A549 (cell line): ENCODE data around the gene RCCD1. TPM values are rescaled to one million over a fixed set of nuclear protein-coding genes. Genes with fewer than 3 reads are reported as not detected.
A peak's percentile ranks its signal among the peaks of the same experiment; 100 is the strongest.

Experiments
- ATAC-seq, 2 experiments: fragments of 200-7000 bp in 1 of 2; fragments of >200 bp in 1 of 2; cut with Nextera tagmentation in 1 of 2; cut with Tn5 transposase in 1 of 2; 3 replicates each; pipeline versions ENCODE4 v1.8.0 to v1.9.1; 2018 to 2020; ENCODE audit warnings: mild to moderate bottlenecking in 1 of 2, moderate library complexity in 1 of 2
- CTCF ChIA-PET: fragments of 300-600 bp; sonication (Branson Sonifier 250); formaldehyde crosslinking; extraction: SDS; loops from one replicate; lab custom pipeline; 2021; ENCODE audit warnings: antibody characterized with exemption, inconsistent platforms; lab: Yijun Ruan, JAX
- POLR2A ChIA-PET: fragments of 350-600 bp; formaldehyde crosslinking; extraction: SDS; loops from one replicate; lab custom pipeline; 2021; ENCODE audit warnings: antibody characterized with exemption, inconsistent platforms; lab: Yijun Ruan, JAX
- DNase-seq, 2 experiments: peaks; one replicate each; pipeline versions ENCODE4 v3.0.0 to v3.0.0-alpha.2; 2011 to 2016; ENCODE audit warnings: low read depth in 1 of 2, low spot score in 1 of 2
- FAIRE-seq: peaks from 2 replicates; lab custom pipeline; 2011; peaks lifted over from hg19 to GRCh38; lab: Jason Lieb, UNC
- H3K27ac ChIP-seq, 2 experiments: fragments of >200 bp; sonication (Bioruptor Twin); formaldehyde crosslinking; 3 replicates each; pipeline ENCODE4 v1.5.1; 2016 to 2017
- H3K4me1 ChIP-seq: fragments of >200 bp; sonication (Bioruptor Twin); formaldehyde crosslinking; 3 replicates; pipeline ENCODE4 v1.6.1; 2016
- H3K4me2 ChIP-seq: fragments of >200 bp; sonication (Bioruptor Twin); formaldehyde crosslinking; 3 replicates; pipeline ENCODE4 v1.6.1; 2016
- H3K4me3 ChIP-seq: fragments of >200 bp; sonication (Bioruptor Twin); formaldehyde crosslinking; 3 replicates; pipeline ENCODE4 v1.5.1; 2016
- H3K9me3 ChIP-seq: fragments of >200 bp; sonication (Bioruptor Twin); formaldehyde crosslinking; 3 replicates; pipeline ENCODE4 v1.6.1; 2016
- CHD4 ChIP-seq: fragments of 200-600 bp; sonication (generic); IDR thresholded peaks from 2 replicates; pipeline ENCODE4 v1.6.1; 2016; ENCODE audit warnings: antibody characterized with exemption, mild to moderate bottlenecking, borderline replicate concordance
- EHMT2 ChIP-seq: fragments of 200-600 bp; sonication (generic); IDR thresholded peaks from 2 replicates; pipeline ENCODE4 v1.6.1; 2016; ENCODE audit warnings: antibody characterized with exemption, low read depth, mild to moderate bottlenecking, moderate library complexity
- ESRRA ChIP-seq: fragments of 150-350 bp; IDR thresholded peaks from 2 replicates; pipeline ENCODE4 v1.6.1; 2014; ENCODE audit warnings: mild to moderate bottlenecking, low read length, borderline replicate concordance
- FOSB ChIP-seq: fragments of 250-450 bp; sonication (Bioruptor Pico); IDR thresholded peaks from 2 replicates; pipeline ENCODE4 v1.5.0; 2020; ENCODE audit warnings: mild to moderate bottlenecking, moderate library complexity
- FOXS1 ChIP-seq: fragments of 250-450 bp; sonication (Bioruptor Pico); IDR thresholded peaks from 2 replicates; pipeline ENCODE4 v1.5.0; 2020; ENCODE audit warnings: mild to moderate bottlenecking, moderate library complexity
- GATA3 ChIP-seq: IDR thresholded peaks from 2 replicates; pipeline ENCODE4 v1.6.1; 2012; ENCODE audit warnings: borderline replicate concordance
- HOXA7 ChIP-seq: fragments of 250-450 bp; sonication (Bioruptor Pico); IDR thresholded peaks from 2 replicates; pipeline ENCODE4 v1.5.0; 2020; ENCODE audit warnings: mild to moderate bottlenecking, moderate library complexity
- HOXB13 ChIP-seq: fragments of 250-450 bp; sonication (Bioruptor Pico); IDR thresholded peaks from 2 replicates; pipeline ENCODE4 v1.5.0; 2020; ENCODE audit warnings: low read depth, mild to moderate bottlenecking, moderate library complexity
- JUN ChIP-seq, 2 experiments: fragments of >200 bp; sonication (Bioruptor Twin); formaldehyde crosslinking; IDR thresholded peaks; 2 replicates in 1 of 2; 3 replicates in 1 of 2; pipeline ENCODE4 v1.6.1; 2016 to 2017
- JUNB ChIP-seq: fragments of >200 bp; sonication (Bioruptor Twin); formaldehyde crosslinking; IDR thresholded peaks from 2 replicates; pipeline ENCODE4 v1.6.1; 2016
- KDM1A ChIP-seq: fragments of 200-600 bp; sonication (generic); IDR thresholded peaks from 2 replicates; pipeline ENCODE4 v1.6.1; 2016; ENCODE audit warnings: low read depth, mild to moderate bottlenecking
- MAFK ChIP-seq: fragments of 450-650 bp; IDR thresholded peaks from 2 replicates; pipeline ENCODE4 v1.6.1; 2014; ENCODE audit not compliant: partially characterized antibody
- MAZ ChIP-seq: fragments of 150-350 bp; IDR thresholded peaks from 2 replicates; pipeline ENCODE4 v1.6.1; 2014; ENCODE audit warnings: antibody characterized with exemption, low read depth, low read length, borderline replicate concordance
- NFE2L2 ChIP-seq: fragments of 150-350 bp; conservative IDR thresholded peaks from 2 replicates; pipeline ENCODE4 v1.6.1; 2014; ENCODE audit warnings: low read length
- PHF8 ChIP-seq: fragments of 200-600 bp; sonication (generic); IDR thresholded peaks from 2 replicates; pipeline ENCODE4 v1.6.1; 2016; ENCODE audit warnings: low read depth, mild to moderate bottlenecking, antibody characterized with exemption, moderate library complexity, borderline replicate concordance
- RAD21 ChIP-seq, 2 experiments: fragments of >200 bp in 1 of 2; sonication (Bioruptor Twin) in 1 of 2; formaldehyde crosslinking in 1 of 2; IDR thresholded peaks in 1 of 2; conservative IDR thresholded peaks in 1 of 2; 2 replicates in 1 of 2; 3 replicates in 1 of 2; pipeline ENCODE4 v1.6.1; 2012 to 2018; ENCODE audit warnings: inconsistent platforms in 1 of 2
- RARB ChIP-seq: fragments of 250-450 bp; sonication (Bioruptor Pico); IDR thresholded peaks from 2 replicates; pipeline ENCODE4 v1.8.0; 2021; ENCODE audit warnings: mild to moderate bottlenecking, moderate library complexity
- RCOR1 ChIP-seq: fragments of 150-350 bp; IDR thresholded peaks from 2 replicates; pipeline ENCODE4 v1.6.1; 2014; ENCODE audit warnings: antibody characterized with exemption, low read length, low read depth
- RFX5 ChIP-seq: fragments of 450-650 bp; IDR thresholded peaks from 2 replicates; pipeline ENCODE4 v1.7.1; 2014; ENCODE audit warnings: antibody characterized with exemption, mild to moderate bottlenecking, moderate library complexity
- RNF2 ChIP-seq: fragments of 200-600 bp; sonication (generic); IDR thresholded peaks from 2 replicates; pipeline ENCODE4 v1.6.1; 2016; ENCODE audit warnings: low read depth, mild to moderate bottlenecking, antibody characterized with exemption, moderate library complexity, borderline replicate concordance
- SMC3 ChIP-seq: fragments of >200 bp; sonication (Bioruptor Twin); formaldehyde crosslinking; IDR thresholded peaks from 3 replicates; pipeline ENCODE4 v1.6.1; 2018; ENCODE audit warnings: inconsistent platforms
- SREBF2 ChIP-seq: fragments of 450-650 bp; IDR thresholded peaks from 2 replicates; pipeline ENCODE4 v1.6.1; 2014; ENCODE audit warnings: mild to moderate bottlenecking, moderate library complexity
- TFCP2L1 ChIP-seq: fragments of 250-450 bp; sonication (Bioruptor Pico); IDR thresholded peaks from 2 replicates; pipeline ENCODE4 v1.5.0; 2021; ENCODE audit warnings: mild to moderate bottlenecking
- TP53 ChIP-seq: fragments of 250-450 bp; sonication (Bioruptor Pico); IDR thresholded peaks from 2 replicates; pipeline ENCODE4 v1.5.0; 2021; ENCODE audit warnings: mild to moderate bottlenecking, moderate library complexity
- ZC3H11A ChIP-seq: fragments of 450-650 bp; IDR thresholded peaks from 2 replicates; pipeline ENCODE4 v1.6.1; 2014; ENCODE audit warnings: antibody characterized with exemption, mild to moderate bottlenecking
- ZFP36 ChIP-seq: fragments of 450-650 bp; IDR thresholded peaks from 2 replicates; pipeline ENCODE4 v1.6.1; 2014; ENCODE audit warnings: borderline replicate concordance; ENCODE audit not compliant: partially characterized antibody
- ZNF302 ChIP-seq: fragments of 250-450 bp; sonication (Bioruptor Pico); IDR thresholded peaks from 2 replicates; pipeline ENCODE4 v1.9.0; 2021; ENCODE audit warnings: inconsistent platforms, mild to moderate bottlenecking, moderate library complexity
- WGBS: methylation state at CpG from one replicate; pipeline ENCODE4 v1.1.6; 2017; ENCODE audit errors: missing lambda C conversion rate; 5-methylcytosine and 5-hydroxymethylcytosine counted together
- polyA plus RNA-seq, 4 experiments: library from polyadenylated mRNA; depleted of rRNA in 3 of 4; stranded (reverse); fragments of >200 nt; fragmentation: RNase III in 1 of 4; extraction: RNeasy Plus Mini Kit Qiagen cat#74134 plus additional on column Dnase treatment in 1 of 4; gene quantifications; 2 replicates in 3 of 4; 3 replicates in 1 of 4; pipeline ENCODE4 v1.2.3, GENCODE V29; 2011 to 2017
- TF ChIP-seq, protein P1 (sequence below): fragments of 450-650 bp; IDR thresholded peaks from 2 replicates; pipeline ENCODE4 v1.6.1; 2014; ENCODE audit warnings: antibody characterized with exemption
- TF ChIP-seq, protein P2 (sequence below): fragments of 250-450 bp; sonication (Bioruptor Pico); IDR thresholded peaks from 2 replicates; pipeline ENCODE4 v1.5.0; 2021; ENCODE audit warnings: mild to moderate bottlenecking, moderate library complexity, borderline replicate concordance
- TF ChIP-seq, protein P3 (sequence below): IDR thresholded peaks from 2 replicates; pipeline ENCODE4 v1.6.1; 2012
- TF ChIP-seq, protein P4 (sequence below): fragments of 250-450 bp; sonication (Bioruptor Pico); IDR thresholded peaks from 2 replicates; pipeline ENCODE4 v1.5.0; 2020; ENCODE audit warnings: low read depth, mild to moderate bottlenecking, moderate library complexity
- TF ChIP-seq, protein P5 (sequence below): fragments of >200 bp; sonication (Bioruptor Twin); formaldehyde crosslinking; IDR thresholded peaks from 2 replicates; pipeline ENCODE4 v1.6.1; 2016
- TF ChIP-seq, protein P6 (sequence below): fragments of >200 bp; sonication (Bioruptor Twin); formaldehyde crosslinking; IDR thresholded peaks from 3 replicates; pipeline ENCODE4 v1.5.1; 2016

The RCCD1 gene
- polyA plus RNA-seq, 2 of the 4 experiments (the other 2 are of a cell fraction) = 25.3 to 37.2 TPM

DNA sequence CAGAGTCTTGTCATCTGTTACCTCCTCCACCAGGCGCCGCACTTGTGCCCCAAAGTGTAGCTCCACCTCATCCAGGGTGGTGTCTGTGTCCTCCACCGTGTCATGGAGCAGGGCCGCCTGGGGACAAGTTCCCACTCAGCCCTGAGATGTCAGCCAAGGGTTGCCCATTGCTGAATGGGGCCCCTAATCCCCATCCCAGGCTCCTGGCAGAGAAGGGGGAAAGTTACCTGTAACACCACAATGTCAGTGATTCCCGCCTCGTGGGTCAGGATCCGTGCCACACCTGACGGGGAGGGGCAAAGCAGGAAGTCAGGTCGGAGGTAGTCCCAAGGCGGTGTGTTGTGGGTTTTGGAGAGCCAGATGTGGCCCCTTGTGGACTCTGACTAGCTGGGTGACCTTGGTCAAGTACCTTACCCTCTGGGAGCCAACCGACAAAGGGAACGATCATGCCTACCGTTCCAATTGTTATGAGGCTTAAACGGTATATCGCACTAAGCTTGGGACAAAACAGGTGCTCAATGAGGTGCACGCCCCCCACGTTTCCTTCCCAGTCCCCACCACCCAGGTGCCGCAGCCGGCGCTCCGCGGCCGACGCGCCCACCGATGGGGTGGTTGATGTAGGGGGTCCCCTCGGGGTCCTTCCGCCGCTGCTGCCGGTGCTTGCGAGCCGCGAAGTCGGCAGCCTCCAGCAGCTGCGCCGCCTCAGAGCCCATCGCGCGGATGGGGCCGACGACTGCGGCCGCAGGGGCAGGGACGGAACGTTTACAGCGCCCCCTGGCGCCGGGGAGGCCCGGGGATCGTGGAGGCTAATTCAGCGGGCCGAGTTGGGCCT lies 22.6 kb upstream of the RCCD1 start, which contains the start of gene HDDC3:
HDDC3 (minus strand) TSS at position 722 of the 832 bp plus-strand sequence; CDS start at position 713, 9 bp downstream.
- DNase-seq = peak; percentile 94 to 98
- peaks cover 35% of the 10 kb centered on the region for H3K4me1 ChIP-seq
- ChIA-PET CTCF (interaction anchor here (0.5 to 16.4 kb wide), 71 partner anchors 9 to 790 kb away, joined by 3 to 536 read pairs (median 4); partner anchors contain the start of genes FES, MAN2A2, PRC1 and RCCD1), POLR2A (interaction anchor here (1.0 to 2.8 kb wide), 6 partner anchors 22 to 313 kb away, joined by 3 to 20 read pairs (median 4); partner anchors contain the start of genes MAN2A2 and RCCD1)
- H3K4me2 ChIP-seq = peak within 1 kb of the TSS; percentile 72
- H3K9me3 ChIP-seq = no peaks in the 10 kb centered on the region
- WGBS = under 1% methylated on average over 39 of the region's 52 CpGs
- peak; percentile 67 to 77 for ATAC-seq
- FAIRE-seq = no peak
- H3K27ac ChIP-seq = peak within 1 kb of the TSS; percentile 84 to 93
- peak within 1 kb of the TSS; percentile 69 for H3K4me3 ChIP-seq
- TF ChIP-seq MAZ (no peak), ZC3H11A (peak; percentile 2; the same call in 1 of the 2 replicates), ZFP36 (no peak), KDM1A (peak; percentile 31; the same call in 1 of the 2 replicates), JUNB (no peak), PHF8 (peak; percentile 74; the same call in 1 of the 2 replicates), HOXB13 (CRISPR knock-in tag) (0 out of 2 replicates have a peak, but pooled peaks have one; percentile 27), RCOR1 (no peak), CHD4 (no peak), RFX5 (peak; percentile 72; the same call in 1 of the 2 replicates), ZNF302 (CRISPR knock-in tag) (no peak), GATA3 (0 out of 2 replicates have a peak, but pooled peaks have one; percentile 34), RARB (CRISPR knock-in tag) (no peak), TP53 (CRISPR knock-in tag) (no peak), SREBF2 (no peak), MAFK (no peak), NFE2L2 (no peak), TFCP2L1 (CRISPR knock-in tag) (no peak), FOXS1 (CRISPR knock-in tag) (no peak; the same call in 1 of the 2 replicates), SMC3 (peak; percentile 45), RAD21 (conservative IDR thresholded peaks at IDR 0.05 in 1 of 2, IDR thresholded peaks at IDR 0.05 in 1 of 2) (peak; percentile 26 to 39; a peak in 2 of 5 replicates), HOXA7 (no peak), FOSB (CRISPR knock-in tag) (no peak), EHMT2 (no peak), RNF2 (no peak), ESRRA (no peak; the same call in 1 of the 2 replicates), JUN (IDR thresholded peaks at IDR 0.05) (peak; percentile 56 to 87; a peak in 4 of 5 replicates)
- TF ChIP-seq, protein P1, sequence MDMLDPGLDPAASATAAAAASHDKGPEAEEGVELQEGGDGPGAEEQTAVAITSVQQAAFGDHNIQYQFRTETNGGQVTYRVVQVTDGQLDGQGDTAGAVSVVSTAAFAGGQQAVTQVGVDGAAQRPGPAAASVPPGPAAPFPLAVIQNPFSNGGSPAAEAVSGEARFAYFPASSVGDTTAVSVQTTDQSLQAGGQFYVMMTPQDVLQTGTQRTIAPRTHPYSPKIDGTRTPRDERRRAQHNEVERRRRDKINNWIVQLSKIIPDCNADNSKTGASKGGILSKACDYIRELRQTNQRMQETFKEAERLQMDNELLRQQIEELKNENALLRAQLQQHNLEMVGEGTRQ = no peak
- TF ChIP-seq, protein P2, sequence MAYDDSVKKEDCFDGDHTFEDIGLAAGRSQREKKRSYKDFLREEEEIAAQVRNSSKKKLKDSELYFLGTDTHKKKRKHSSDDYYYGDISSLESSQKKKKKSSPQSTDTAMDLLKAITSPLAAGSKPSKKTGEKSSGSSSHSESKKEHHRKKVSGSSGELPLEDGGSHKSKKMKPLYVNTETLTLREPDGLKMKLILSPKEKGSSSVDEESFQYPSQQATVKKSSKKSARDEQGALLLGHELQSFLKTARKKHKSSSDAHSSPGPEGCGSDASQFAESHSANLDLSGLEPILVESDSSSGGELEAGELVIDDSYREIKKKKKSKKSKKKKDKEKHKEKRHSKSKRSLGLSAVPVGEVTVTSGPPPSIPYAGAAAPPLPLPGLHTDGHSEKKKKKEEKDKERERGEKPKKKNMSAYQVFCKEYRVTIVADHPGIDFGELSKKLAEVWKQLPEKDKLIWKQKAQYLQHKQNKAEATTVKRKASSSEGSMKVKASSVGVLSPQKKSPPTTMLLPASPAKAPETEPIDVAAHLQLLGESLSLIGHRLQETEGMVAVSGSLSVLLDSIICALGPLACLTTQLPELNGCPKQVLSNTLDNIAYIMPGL (CRISPR knock-in tag) = peak; percentile 92; the same call in 1 of the 2 replicates
- TF ChIP-seq, protein P3, sequence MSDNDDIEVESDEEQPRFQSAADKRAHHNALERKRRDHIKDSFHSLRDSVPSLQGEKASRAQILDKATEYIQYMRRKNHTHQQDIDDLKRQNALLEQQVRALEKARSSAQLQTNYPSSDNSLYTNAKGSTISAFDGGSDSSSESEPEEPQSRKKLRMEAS = peak; percentile 84
- TF ChIP-seq, protein P4, sequence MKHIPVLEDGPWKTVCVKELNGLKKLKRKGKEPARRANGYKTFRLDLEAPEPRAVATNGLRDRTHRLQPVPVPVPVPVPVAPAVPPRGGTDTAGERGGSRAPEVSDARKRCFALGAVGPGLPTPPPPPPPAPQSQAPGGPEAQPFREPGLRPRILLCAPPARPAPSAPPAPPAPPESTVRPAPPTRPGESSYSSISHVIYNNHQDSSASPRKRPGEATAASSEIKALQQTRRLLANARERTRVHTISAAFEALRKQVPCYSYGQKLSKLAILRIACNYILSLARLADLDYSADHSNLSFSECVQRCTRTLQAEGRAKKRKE (CRISPR knock-in tag) = no peak
- TF ChIP-seq, protein P5, sequence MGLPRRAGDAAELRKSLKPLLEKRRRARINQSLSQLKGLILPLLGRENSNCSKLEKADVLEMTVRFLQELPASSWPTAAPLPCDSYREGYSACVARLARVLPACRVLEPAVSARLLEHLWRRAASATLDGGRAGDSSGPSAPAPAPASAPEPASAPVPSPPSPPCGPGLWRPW = no peak
- TF ChIP-seq, protein P6, sequence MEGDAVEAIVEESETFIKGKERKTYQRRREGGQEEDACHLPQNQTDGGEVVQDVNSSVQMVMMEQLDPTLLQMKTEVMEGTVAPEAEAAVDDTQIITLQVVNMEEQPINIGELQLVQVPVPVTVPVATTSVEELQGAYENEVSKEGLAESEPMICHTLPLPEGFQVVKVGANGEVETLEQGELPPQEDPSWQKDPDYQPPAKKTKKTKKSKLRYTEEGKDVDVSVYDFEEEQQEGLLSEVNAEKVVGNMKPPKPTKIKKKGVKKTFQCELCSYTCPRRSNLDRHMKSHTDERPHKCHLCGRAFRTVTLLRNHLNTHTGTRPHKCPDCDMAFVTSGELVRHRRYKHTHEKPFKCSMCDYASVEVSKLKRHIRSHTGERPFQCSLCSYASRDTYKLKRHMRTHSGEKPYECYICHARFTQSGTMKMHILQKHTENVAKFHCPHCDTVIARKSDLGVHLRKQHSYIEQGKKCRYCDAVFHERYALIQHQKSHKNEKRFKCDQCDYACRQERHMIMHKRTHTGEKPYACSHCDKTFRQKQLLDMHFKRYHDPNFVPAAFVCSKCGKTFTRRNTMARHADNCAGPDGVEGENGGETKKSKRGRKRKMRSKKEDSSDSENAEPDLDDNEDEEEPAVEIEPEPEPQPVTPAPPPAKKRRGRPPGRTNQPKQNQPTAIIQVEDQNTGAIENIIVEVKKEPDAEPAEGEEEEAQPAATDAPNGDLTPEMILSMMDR = peak; percentile 95
